COLO829 (cell line): Measurements from ENCODE around the gene AKNAD1.
"Not testable (repeated sequence)": the region's sequence is repeated elsewhere in the genome, so short reads cannot be mapped to it uniquely, and the experiment has no call there.

Experiments
- DNase-seq: peaks from one replicate; pipeline ENCODE4 v3.0.0; 2012; ENCODE audit warnings: low spot score

Gene AKNAD1

DNA sequence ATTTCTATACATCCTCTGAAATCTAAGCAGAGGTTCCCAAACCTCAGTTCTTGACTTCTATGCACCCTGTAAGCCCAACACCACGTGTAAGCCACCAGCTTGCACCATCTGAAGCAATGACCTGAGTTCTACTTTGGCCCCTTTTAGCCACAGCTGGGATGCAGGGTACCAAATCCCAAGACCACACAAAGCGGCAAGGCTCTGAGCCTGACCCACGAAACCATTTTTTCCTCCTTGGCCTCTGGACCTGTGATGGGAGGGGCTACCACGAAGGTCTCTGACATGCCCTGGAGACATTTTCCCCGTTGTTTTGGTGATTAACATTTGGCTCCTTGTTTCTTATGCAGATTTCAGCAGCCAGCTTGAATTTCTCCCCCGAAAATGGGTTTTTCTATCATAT is 71.6 kb downstream of the AKNAD1 start:
- no peak for DNase-seq

DNA sequence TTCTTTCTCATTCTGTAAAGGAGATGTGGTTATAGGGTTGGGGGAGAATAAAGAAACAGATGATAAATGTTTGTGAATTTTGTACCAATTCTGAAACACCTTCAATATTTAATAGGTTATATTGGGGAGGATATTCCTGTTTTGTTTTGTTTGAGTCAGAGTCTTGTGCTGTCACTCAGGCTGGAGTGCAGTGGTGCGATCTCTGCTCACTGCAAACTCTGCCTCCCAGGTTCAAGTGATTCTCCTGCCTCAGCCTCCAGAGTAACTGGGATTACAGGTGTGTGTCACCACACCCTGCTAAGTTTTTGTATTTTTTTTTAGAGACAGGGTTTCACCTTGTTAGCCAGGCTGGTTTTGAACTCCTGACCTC is 75.3 kb downstream of the AKNAD1 start:
- DNase-seq: not testable (repeated sequence)

- DNase-seq: no peak
Measured at GRCh38 chr1:108780937-108781574, 75.8 kb downstream of the AKNAD1 start.

GRCh38 chr1:108779455-108779854 is 77.4 kb downstream of the AKNAD1 start:
- no peak for DNase-seq

DNA sequence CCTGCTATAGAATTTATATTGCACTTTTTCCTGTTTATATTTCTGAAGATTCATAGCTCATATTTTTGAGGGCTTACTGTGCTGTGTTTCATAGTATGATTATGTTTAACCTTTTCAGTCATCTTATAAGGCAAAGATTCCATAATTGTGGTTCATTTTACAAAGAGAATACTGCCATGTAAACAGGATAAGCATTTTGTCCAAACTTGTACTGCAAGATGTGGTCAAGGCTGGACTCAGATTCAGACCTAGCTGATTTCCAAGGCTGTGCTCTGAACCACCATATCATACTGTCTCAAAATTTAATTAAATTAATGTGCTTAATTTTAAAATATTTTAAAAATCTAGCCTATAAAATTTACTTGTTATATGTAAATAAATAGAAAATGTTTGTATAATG is 79.1 kb downstream of the AKNAD1 start:
- no peak for DNase-seq

GRCh38 chr1:108767708-108768107 is 89.2 kb downstream of the AKNAD1 start:
- DNase-seq: no peak

GRCh38 chr1:108767115-108767514 is 89.8 kb downstream of the AKNAD1 start:
- no peak for DNase-seq
